ENCODE results near the gene MEP1A. TPM values are rescaled to one million over a fixed set of nuclear protein-coding genes. Genes with fewer than 3 reads are reported as not detected.

The MEP1A gene
- total and polyA plus RNA-seq, 2 of the 4 experiments (the other 2 are of a cell fraction), result not detected

- Histone ChIP-seq H3K4me2 (ENCODE audit: low read depth, low read length) (no peak overlapping the region), H3K14ac (replicated peaks; ENCODE audit: low read depth, low read length) (no peak overlapping the region), H2BK5ac (ENCODE audit: low read depth, low read length, poor library complexity, severe bottlenecking) (no peak overlapping the region), H2BK15ac (ENCODE audit: low read depth, low read length) (no peak overlapping the region), H3K18ac (ENCODE audit: low read depth, low read length) (no peak overlapping the region), H3K9me3 (ENCODE audit: control insufficient read depth, insufficient read depth, low read length) (no peaks in the 10 kb centered on the region), H3K79me1 (ENCODE audit: low read depth in 1 of 2, low read length in 2 of 2) (no peaks in the 10 kb centered on the region), H4K91ac (ENCODE audit: insufficient read depth, low read depth, low read length) (no peak overlapping the region), H3K27ac (ENCODE audit: insufficient read depth, low read length) (no peak overlapping the region), H4K20me1 (ENCODE audit: insufficient read depth, low read length) (no peaks in the 10 kb centered on the region), H4K8ac (ENCODE audit: low read depth in 2 of 2, low read length in 2 of 2) (no peak overlapping the region), H3K56ac (ENCODE audit: extremely low read depth, insufficient read depth, low read length) (no peak overlapping the region), H4K5ac (ENCODE audit: low read depth, low read length) (no peak overlapping the region), H3K9ac (ENCODE audit: low read depth, low read length) (no peak overlapping the region), H2BK20ac (ENCODE audit: low read depth, low read length) (no peak overlapping the region), H2AFZ (replicated peaks; ENCODE audit: low read length, poor library complexity) (no peak overlapping the region), H3K4me3 (ENCODE audit: insufficient read depth, low read depth, low read length) (no peak overlapping the region), H3K36me3 (ENCODE audit: control insufficient read depth, insufficient read depth, low read length) (no peaks in the 10 kb centered on the region), H3K9me1 (ENCODE audit: insufficient read depth, low read length) (no peaks in the 10 kb centered on the region), H2BK120ac (ENCODE audit: low read depth, low read length) (no peak overlapping the region), H3K27me3 (ENCODE audit: control insufficient read depth, insufficient read depth, low read length) (no peaks in the 10 kb centered on the region), H3K23ac (ENCODE audit: low read depth, low read length) (no peak overlapping the region), H2AK9ac (replicated peaks; ENCODE audit: low read depth, low read length, poor library complexity) (no peak overlapping the region), H3K4me1 (ENCODE audit: control insufficient read depth, insufficient read depth, low read length) (no peaks in the 10 kb centered on the region), H2AK5ac (ENCODE audit: low read depth, low read length) (no peak overlapping the region), H3K4ac (ENCODE audit: low read depth, low read length) (no peak overlapping the region)
- dilution Hi-C loops (cut with HindIII; ENCODE audit: low sequenced_read_pairs, unreplicated experiment) (no loop called here), in situ Hi-C loops (cut with MboI; ENCODE audit: low sequenced_read_pairs) (no loop called here), intact Hi-C loops (cut with micrococcal nuclease) (no loop called here)
- no peak for ATAC-seq (ENCODE audit: low read depth)
- TF ChIP-seq RAD21 (IDR thresholded peaks at IDR 0.05; ENCODE audit: low read length) (no peak), CEBPB (IDR thresholded peaks at IDR 0.05; ENCODE audit: low read depth, low read length) (no peak), RFX5 (IDR thresholded peaks at IDR 0.05; ENCODE audit: low read depth, low read length) (no peak), POLR2A (IDR thresholded peaks at IDR 0.05; ENCODE audit: low read depth, low read length) (no peak), CHD1 (IDR thresholded peaks at IDR 0.05; ENCODE audit: low read depth, low read length) (no peak), MXI1 (IDR thresholded peaks at IDR 0.05; ENCODE audit: borderline replicate concordance, low read depth, low read length) (no peak), BHLHE40 (IDR thresholded peaks at IDR 0.05; ENCODE audit: low read depth, low read length) (no peak), SMC3 (IDR thresholded peaks at IDR 0.05; ENCODE audit: low read depth, low read length) (no peak), FOS (IDR thresholded peaks at IDR 0.05; ENCODE audit: low read depth, low read length) (no peak), MAZ (IDR thresholded peaks at IDR 0.05; ENCODE audit: borderline replicate concordance, low read depth, low read length) (no peak), ELK1 (IDR thresholded peaks at IDR 0.05; ENCODE audit: borderline replicate concordance, low read depth, low read length) (no peak), MAFK (IDR thresholded peaks at IDR 0.05; ENCODE audit: low read depth, low read length) (no peak), RCOR1 (IDR thresholded peaks at IDR 0.05; ENCODE audit: insufficient replicate concordance, low read length) (no peak), NFE2L2 (IDR thresholded peaks at IDR 0.05; ENCODE audit: low read depth, low read length) (no peak)
- TF ChIP-seq, protein P1, sequence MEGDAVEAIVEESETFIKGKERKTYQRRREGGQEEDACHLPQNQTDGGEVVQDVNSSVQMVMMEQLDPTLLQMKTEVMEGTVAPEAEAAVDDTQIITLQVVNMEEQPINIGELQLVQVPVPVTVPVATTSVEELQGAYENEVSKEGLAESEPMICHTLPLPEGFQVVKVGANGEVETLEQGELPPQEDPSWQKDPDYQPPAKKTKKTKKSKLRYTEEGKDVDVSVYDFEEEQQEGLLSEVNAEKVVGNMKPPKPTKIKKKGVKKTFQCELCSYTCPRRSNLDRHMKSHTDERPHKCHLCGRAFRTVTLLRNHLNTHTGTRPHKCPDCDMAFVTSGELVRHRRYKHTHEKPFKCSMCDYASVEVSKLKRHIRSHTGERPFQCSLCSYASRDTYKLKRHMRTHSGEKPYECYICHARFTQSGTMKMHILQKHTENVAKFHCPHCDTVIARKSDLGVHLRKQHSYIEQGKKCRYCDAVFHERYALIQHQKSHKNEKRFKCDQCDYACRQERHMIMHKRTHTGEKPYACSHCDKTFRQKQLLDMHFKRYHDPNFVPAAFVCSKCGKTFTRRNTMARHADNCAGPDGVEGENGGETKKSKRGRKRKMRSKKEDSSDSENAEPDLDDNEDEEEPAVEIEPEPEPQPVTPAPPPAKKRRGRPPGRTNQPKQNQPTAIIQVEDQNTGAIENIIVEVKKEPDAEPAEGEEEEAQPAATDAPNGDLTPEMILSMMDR (conservative IDR thresholded peaks at IDR 0.05; ENCODE audit: low read depth, low read length), result no peak
- TF ChIP-seq, protein P2, sequence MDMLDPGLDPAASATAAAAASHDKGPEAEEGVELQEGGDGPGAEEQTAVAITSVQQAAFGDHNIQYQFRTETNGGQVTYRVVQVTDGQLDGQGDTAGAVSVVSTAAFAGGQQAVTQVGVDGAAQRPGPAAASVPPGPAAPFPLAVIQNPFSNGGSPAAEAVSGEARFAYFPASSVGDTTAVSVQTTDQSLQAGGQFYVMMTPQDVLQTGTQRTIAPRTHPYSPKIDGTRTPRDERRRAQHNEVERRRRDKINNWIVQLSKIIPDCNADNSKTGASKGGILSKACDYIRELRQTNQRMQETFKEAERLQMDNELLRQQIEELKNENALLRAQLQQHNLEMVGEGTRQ (IDR thresholded peaks at IDR 0.05; ENCODE audit: low read depth, low read length), result no peak
- no peak for DNase-seq
- CTCF ChIA-PET, result no interaction called here
- no CpG with 5 or more reads among the region's 3 CpGs for WGBS, 2 experiments (ENCODE audit: extremely low coverage in 2 of 2, insufficient read length in 1 of 2)
- BruUV-seq (replicated peaks), result no TSS peak
- POLR2A ChIA-PET (ENCODE audit: unreplicated experiment), result no interaction called here
These were observed 41.5 kb upstream of the MEP1A start for GRCh38 chr6:46751658-46752057.

Measured in IMR-90 (cell line).